SK-N-MC (cell line): Measurements from ENCODE around the gene BCL11B.

Source experiments
- DNase-seq: peaks from one replicate; pipeline ENCODE4 v3.0.0-alpha.2; 2011; ENCODE audit warnings: low read depth, low spot score
- H3K27ac ChIP-seq: fragments of 200-600 bp; sonication (generic); 2 replicates; pipeline ENCODE4 v1.5.1; 2016; ENCODE audit warnings: mixed run types
- H3K36me3 ChIP-seq: fragments of 200-600 bp; sonication (generic); 2 replicates; pipeline ENCODE4 v1.6.1; 2017; ENCODE audit warnings: antibody characterized with exemption, low read length, mixed read lengths; ENCODE audit not compliant: insufficient read depth
- H3K4me3 ChIP-seq: fragments of 200-600 bp; sonication (generic); 2 replicates; pipeline ENCODE4 v1.5.1; 2016
- H3K9ac ChIP-seq: fragments of 200-600 bp; sonication (generic); 2 replicates; pipeline ENCODE4 v1.8.0; 2017; ENCODE audit warnings: mixed run types, mixed read lengths; ENCODE audit not compliant: insufficient read length
- H3K9me3 ChIP-seq: fragments of 200-600 bp; sonication (generic); 2 replicates; pipeline ENCODE4 v1.6.1; 2017; ENCODE audit warnings: low read depth, mild to moderate bottlenecking, antibody characterized with exemption, low read length, moderate library complexity, mixed read lengths
- EZH2 ChIP-seq: fragments of 200-600 bp; sonication (generic); IDR thresholded peaks from one replicate; pipeline ENCODE4 v1.6.1; 2017; ENCODE audit warnings: antibody characterized with exemption
- FOXP2 ChIP-seq: optimal IDR thresholded peaks from 2 replicates; pipeline ENCODE3; 2011; ENCODE audit warnings: mild to moderate bottlenecking, moderate library complexity; ENCODE audit not compliant: insufficient read depth; ENCODE audit errors: extremely low read length, control extremely low read depth
- POLR2AphosphoS5 ChIP-seq: IDR thresholded peaks from 2 replicates; pipeline ENCODE4 v1.6.1; 2012; ENCODE audit warnings: mild to moderate bottlenecking, low read depth, low read length, borderline replicate concordance

Gene BCL11B

GRCh38 chr14:99198746-99199502, 73.1 kb downstream of the BCL11B start:
- Histone ChIP-seq H3K9me3 (no peaks in the 10 kb centered on the region), H3K36me3 (peaks cover 94% of the 10 kb centered on the region), H3K9ac (no peak overlapping the region), H3K27ac (peak overlapping the region; percentile 83), H3K4me3 (no peak overlapping the region)
- no peak for DNase-seq
- TF ChIP-seq POLR2AphosphoS5 (no peak), FOXP2 (no peak), EZH2 (no peak)

GRCh38 chr14:99196310-99196650, 75.7 kb downstream of the BCL11B start:
- Histone ChIP-seq H3K9me3 (no peaks in the 10 kb centered on the region), H3K9ac (no peak overlapping the region), H3K36me3 (peaks cover 89% of the 10 kb centered on the region), H3K27ac (peak overlapping the region; percentile 65; the same call in 1 of the 2 replicates), H3K4me3 (no peak overlapping the region)
- DNase-seq, result no peak
- peak; percentile 29; the same call in 1 of the 2 replicates for TF ChIP-seq POLR2AphosphoS5
- TF ChIP-seq FOXP2, result no peak

GRCh38 chr14:99195602-99196309, 76.2 kb downstream of the BCL11B start:
- H3K36me3 ChIP-seq, result peaks cover 89% of the 10 kb centered on the region
- no peaks in the 10 kb centered on the region for H3K9me3 ChIP-seq
- no peak overlapping the region for H3K9ac ChIP-seq
- no peak overlapping the region; the same call in 1 of the 2 replicates for H3K4me3 ChIP-seq
- TF ChIP-seq POLR2AphosphoS5 (no peak; the same call in 1 of the 2 replicates), FOXP2 (no peak), EZH2 (no peak)
- H3K27ac ChIP-seq, result peak overlapping the region; percentile 65
- DNase-seq, result no peak

- Histone ChIP-seq H3K9ac (no peak overlapping the region), H3K4me3 (no peak overlapping the region), H3K9me3 (no peaks in the 10 kb centered on the region), H3K27ac (peak overlapping the region; percentile 85; the same call in 1 of the 2 replicates), H3K36me3 (peaks cover 88% of the 10 kb centered on the region)
- no peak for DNase-seq
- TF ChIP-seq EZH2 (no peak), FOXP2 (no peak), POLR2AphosphoS5 (no peak; the same call in 1 of the 2 replicates)
Observed at GRCh38 chr14:99194736-99195135, 77.3 kb downstream of the BCL11B start.

GRCh38 chr14:99194136-99194535, 77.9 kb downstream of the BCL11B start:
- DNase-seq, result no peak
- peak overlapping the region; percentile 85 for H3K27ac ChIP-seq
- no peaks in the 10 kb centered on the region for H3K9me3 ChIP-seq
- peak overlapping the region; percentile 25 for H3K4me3 ChIP-seq
- no peak overlapping the region for H3K9ac ChIP-seq
- H3K36me3 ChIP-seq, result peaks cover 88% of the 10 kb centered on the region
- peak; percentile 35; the same call in 1 of the 2 replicates for TF ChIP-seq POLR2AphosphoS5
- no peak for TF ChIP-seq EZH2

- DNase-seq, result no peak
- Histone ChIP-seq H3K9ac (peak overlapping the region; percentile 24), H3K36me3 (peaks cover 80% of the 10 kb centered on the region), H3K27ac (peak overlapping the region; percentile 85), H3K4me3 (peak overlapping the region; percentile 71), H3K9me3 (no peaks in the 10 kb centered on the region)
- TF ChIP-seq FOXP2 (no peak), EZH2 (no peak), POLR2AphosphoS5 (peak; percentile 7; the same call in 1 of the 2 replicates)
Observed at GRCh38 chr14:99192830-99193229, 79.2 kb downstream of the BCL11B start.

- H3K9ac ChIP-seq, result peak overlapping the region; percentile 24
- peak overlapping the region; percentile 85 for H3K27ac ChIP-seq
- no peak for DNase-seq
- peaks cover 80% of the 10 kb centered on the region for H3K36me3 ChIP-seq
- peak overlapping the region; percentile 71 for H3K4me3 ChIP-seq
- TF ChIP-seq POLR2AphosphoS5 (peak; percentile 11; the same call in 1 of the 2 replicates), FOXP2 (no peak)
- no peaks in the 10 kb centered on the region for H3K9me3 ChIP-seq
Observed at GRCh38 chr14:99192028-99192621, 79.9 kb downstream of the BCL11B start.

GRCh38 chr14:99191395-99192027, 80.5 kb downstream of the BCL11B start:
- no peaks in the 10 kb centered on the region for H3K9me3 ChIP-seq
- peak overlapping the region; percentile 85 for H3K27ac ChIP-seq
- peaks cover 80% of the 10 kb centered on the region for H3K36me3 ChIP-seq
- H3K9ac ChIP-seq, result peak overlapping the region; percentile 24
- peak overlapping the region; percentile 71 for H3K4me3 ChIP-seq
- TF ChIP-seq EZH2 (no peak), POLR2AphosphoS5 (no peak), FOXP2 (no peak)
- DNase-seq, result no peak
